ENCODE measurements around the gene CCDC102A. TPM values are rescaled to one million over a fixed set of nuclear protein-coding genes. Genes with fewer than 3 reads are reported as not detected.

Gene CCDC102A
- total and polyA plus RNA-seq, 2 of the 13 experiments (the other 11 are each of a cell fraction or from before 2014, with no cell fraction given): 2.1 to 2.8 TPM

GRCh38 chr16:57519796-57520360, 16.5 kb downstream of the CCDC102A start (continued):
- TF ChIP-seq SRSF1 (optimal IDR thresholded peaks at IDR 0.05; ENCODE audit: low read depth, low read length): no peak
- no peak for TF ChIP-seq GTF3A (CRISPR knock-in tag; conservative IDR thresholded peaks at IDR 0.05)
- no peak for TF ChIP-seq ZNF136 (CRISPR knock-in tag; IDR thresholded peaks at IDR 0.05; ENCODE audit: low read depth)
- no peak for TF ChIP-seq ZNF660 (CRISPR knock-in tag; IDR thresholded peaks at IDR 0.05; ENCODE audit: borderline replicate concordance, low read depth)
- TF ChIP-seq TBX3 (IDR thresholded peaks at IDR 0.05; ENCODE audit: borderline replicate concordance): no peak
- TF ChIP-seq DDIT3 (CRISPR knock-in tag; IDR thresholded peaks at IDR 0.05): no peak
- TF ChIP-seq SMAD3 (CRISPR knock-in tag; IDR thresholded peaks at IDR 0.05): no peak
- no peak for TF ChIP-seq POLR2G (IDR thresholded peaks at IDR 0.05; ENCODE audit: low read depth, low read length)
- 0 out of 2 replicates have a peak, but pooled peaks have one; percentile 9 for TF ChIP-seq CEBPG (CRISPR knock-in tag; IDR thresholded peaks at IDR 0.05)
- TF ChIP-seq REPIN1 (CRISPR knock-in tag; IDR thresholded peaks at IDR 0.05; ENCODE audit: borderline replicate concordance, low read depth): peak; percentile 77; the same call in 1 of the 2 replicates
- peak; percentile 63; the same call in 1 of the 2 replicates for TF ChIP-seq ARNT2 (CRISPR knock-in tag; IDR thresholded peaks at IDR 0.05; ENCODE audit: low read depth)
- no peak for TF ChIP-seq THAP8 (CRISPR knock-in tag; IDR thresholded peaks at IDR 0.05; ENCODE audit: borderline replicate concordance)
- no peak for TF ChIP-seq NAIF1 (CRISPR knock-in tag; IDR thresholded peaks at IDR 0.05; ENCODE audit: borderline replicate concordance)
- TF ChIP-seq SPEN (CRISPR knock-in tag; IDR thresholded peaks at IDR 0.05; ENCODE audit: low read depth): 0 out of 2 replicates have a peak, but pooled peaks have one; percentile 15
- TF ChIP-seq POLR2AphosphoS5 (IDR thresholded peaks at IDR 0.05; ENCODE audit: low read depth, low read length): no peak
- TF ChIP-seq ZNF629 (CRISPR knock-in tag; conservative IDR thresholded peaks at IDR 0.05): peak; percentile 95
- 0 out of 2 replicates have a peak, but pooled peaks have one; percentile 47 for TF ChIP-seq ZFP36L2 (CRISPR knock-in tag; IDR thresholded peaks at IDR 0.05)
- no peak for TF ChIP-seq ZSCAN5A (CRISPR knock-in tag; IDR thresholded peaks at IDR 0.05; ENCODE audit: borderline replicate concordance)
- TF ChIP-seq HNF1B (CRISPR knock-in tag; IDR thresholded peaks at IDR 0.05): peak; percentile 44; the same call in 1 of the 2 replicates
- no peak for TF ChIP-seq ZNF282 (IDR thresholded peaks at IDR 0.05; ENCODE audit: partially characterized antibody)
- no peak for TF ChIP-seq FOXM1 (CRISPR knock-in tag; IDR thresholded peaks at IDR 0.05)
- TF ChIP-seq ZNF138 (CRISPR knock-in tag; IDR thresholded peaks at IDR 0.05; ENCODE audit: low read depth): no peak
- no peak for TF ChIP-seq ZNF549 (CRISPR knock-in tag; IDR thresholded peaks at IDR 0.05)
- TF ChIP-seq GABPA (IDR thresholded peaks at IDR 0.05; ENCODE audit: low read depth, low read length): no peak
- TF ChIP-seq GABPA (CRISPR knock-in tag; IDR thresholded peaks at IDR 0.05; ENCODE audit: low read depth): peak; percentile 61
- TF ChIP-seq ZNF724P (CRISPR knock-in tag; IDR thresholded peaks at IDR 0.05; ENCODE audit: borderline replicate concordance): peak; percentile 93; the same call in 1 of the 2 replicates
- TF ChIP-seq ZNF792 (CRISPR knock-in tag; IDR thresholded peaks at IDR 0.05): no peak
- TF ChIP-seq TRIM22 (IDR thresholded peaks at IDR 0.05): no peak

All from HepG2 (cell line).